Parathyroid adenoma (tissue), 2 donors: Measurements from ENCODE around the gene EMP2.
"Not testable (repeated sequence)": the region's sequence is repeated elsewhere in the genome, so short reads cannot be mapped to it uniquely, and the experiment has no call there.

Experiments used
- H2AFZ ChIP-seq: fragments of 300-600 bp; sonication (generic); one replicate; pipeline ENCODE4 v1.7.0; 2017; ENCODE audit warnings: antibody characterized with exemption, mild to moderate bottlenecking
- H3K27ac ChIP-seq: fragments of 300-600 bp; sonication (generic); one replicate; pipeline ENCODE4 v1.7.0; 2017
- H3K27me3 ChIP-seq: fragments of 300-600 bp; sonication (generic); one replicate; pipeline ENCODE4 v1.7.0; 2017; ENCODE audit warnings: low read length; ENCODE audit not compliant: control insufficient read depth, insufficient read depth
- H3K36me3 ChIP-seq: fragments of 300-600 bp; sonication (generic); one replicate; pipeline ENCODE4 v1.7.0; 2017; ENCODE audit warnings: low read length; ENCODE audit not compliant: control insufficient read depth, insufficient read depth
- H3K4me1 ChIP-seq: fragments of 300-600 bp; sonication (generic); one replicate; pipeline ENCODE4 v1.7.0; 2017; ENCODE audit warnings: control low read depth
- H3K4me2 ChIP-seq: fragments of 300-600 bp; sonication (generic); one replicate; pipeline ENCODE4 v1.7.0; 2017; ENCODE audit warnings: low read length
- H3K4me3 ChIP-seq: fragments of 300-600 bp; sonication (generic); one replicate; pipeline ENCODE4 v1.7.0; 2017; ENCODE audit warnings: low read depth, low read length
- H3K79me2 ChIP-seq: fragments of 300-600 bp; sonication (generic); one replicate; pipeline ENCODE4 v1.7.0; 2017; ENCODE audit warnings: control low read depth
- H3K9ac ChIP-seq: fragments of 300-600 bp; sonication (generic); one replicate; pipeline ENCODE4 v1.7.0; 2017; ENCODE audit warnings: mild to moderate bottlenecking
- H3K9me3 ChIP-seq: fragments of 300-600 bp; sonication (generic); one replicate; pipeline ENCODE4 v1.7.0; 2017; ENCODE audit warnings: low read length; ENCODE audit not compliant: control insufficient read depth
- CTCF ChIP-seq: fragments of 300-600 bp; sonication (generic); IDR thresholded peaks from one replicate; pipeline ENCODE4 v1.7.0; 2017; ENCODE audit warnings: antibody characterized with exemption, mild to moderate bottlenecking
- donor health status: primary hyperparathyroidism.

Gene EMP2

GRCh38 chr16:10539793-10540192, 40.6 kb downstream of the EMP2 start:
- no peaks in the 10 kb centered on the region for H3K4me1 ChIP-seq
- H3K79me2 ChIP-seq = peaks cover 5% of the 10 kb centered on the region
- H3K27me3 ChIP-seq = no peaks in the 10 kb centered on the region
- TF ChIP-seq CTCF = no peak
- H3K27ac ChIP-seq = no peak overlapping the region
- no peaks in the 10 kb centered on the region for H3K36me3 ChIP-seq
- H3K4me3 ChIP-seq = no peak overlapping the region
- H3K4me2 ChIP-seq = no peak overlapping the region
- no peaks in the 10 kb centered on the region for H3K9me3 ChIP-seq
- no peak overlapping the region for H3K9ac ChIP-seq
- H2AFZ ChIP-seq = no peak overlapping the region

GRCh38 chr16:10539236-10539635, 41.2 kb downstream of the EMP2 start:
- Histone ChIP-seq H3K9ac (no peak overlapping the region), H3K27ac (no peak overlapping the region), H3K27me3 (no peaks in the 10 kb centered on the region), H3K4me3 (no peak overlapping the region), H3K79me2 (no peaks in the 10 kb centered on the region), H3K4me1 (no peaks in the 10 kb centered on the region), H3K36me3 (no peaks in the 10 kb centered on the region), H3K4me2 (no peak overlapping the region), H2AFZ (no peak overlapping the region), H3K9me3 (no peaks in the 10 kb centered on the region)
- TF ChIP-seq CTCF = no peak

GRCh38 chr16:10538583-10538982, 41.8 kb downstream of the EMP2 start:
- no peaks in the 10 kb centered on the region for H3K79me2 ChIP-seq
- H3K36me3 ChIP-seq = no peaks in the 10 kb centered on the region
- TF ChIP-seq CTCF = no peak

GRCh38 chr16:10537946-10538345, 42.5 kb downstream of the EMP2 start:
- H3K4me2 ChIP-seq = no peak overlapping the region
- no peak overlapping the region for H2AFZ ChIP-seq
- H3K9me3 ChIP-seq = no peaks in the 10 kb centered on the region
- H3K9ac ChIP-seq = no peak overlapping the region
- no peaks in the 10 kb centered on the region for H3K79me2 ChIP-seq
- no peaks in the 10 kb centered on the region for H3K4me1 ChIP-seq
- no peaks in the 10 kb centered on the region for H3K27me3 ChIP-seq
- no peak overlapping the region for H3K4me3 ChIP-seq
- no peaks in the 10 kb centered on the region for H3K36me3 ChIP-seq
- TF ChIP-seq CTCF = no peak
- no peak overlapping the region for H3K27ac ChIP-seq

More at GRCh38 chr16:10538583-10538982, 41.8 kb downstream of the EMP2 start:
- no peak overlapping the region for H3K4me2 ChIP-seq
- no peaks in the 10 kb centered on the region for H3K27me3 ChIP-seq
- H3K4me1 ChIP-seq = no peaks in the 10 kb centered on the region
- no peak overlapping the region for H3K27ac ChIP-seq
- H3K4me3 ChIP-seq = no peak overlapping the region
- no peaks in the 10 kb centered on the region for H3K9me3 ChIP-seq
- H2AFZ ChIP-seq = no peak overlapping the region
- no peak overlapping the region for H3K9ac ChIP-seq

- no peaks in the 10 kb centered on the region for H3K27me3 ChIP-seq
- H3K36me3 ChIP-seq = no peaks in the 10 kb centered on the region
- H3K9me3 ChIP-seq = no peaks in the 10 kb centered on the region
- H3K27ac ChIP-seq = no peak overlapping the region
- no peaks in the 10 kb centered on the region for H3K4me1 ChIP-seq
- no peak overlapping the region for H2AFZ ChIP-seq
- H3K9ac ChIP-seq = no peak overlapping the region
- H3K4me2 ChIP-seq = no peak overlapping the region
- H3K4me3 ChIP-seq = no peak overlapping the region
- TF ChIP-seq CTCF = no peak
- no peaks in the 10 kb centered on the region for H3K79me2 ChIP-seq
These were observed 43.5 kb downstream of the EMP2 start for GRCh38 chr16:10536814-10537389.

- H3K9ac ChIP-seq, H3K27me3 ChIP-seq, H3K36me3 ChIP-seq: not testable (repeated sequence)
These were observed 44.1 kb downstream of the EMP2 start for GRCh38 chr16:10536328-10536727.

More at GRCh38 chr16:10536328-10536727, 44.1 kb downstream of the EMP2 start:
- not testable (repeated sequence) for H3K4me3 ChIP-seq, H3K27ac ChIP-seq, H3K4me1 ChIP-seq, H3K4me2 ChIP-seq, H3K79me2 ChIP-seq, H3K9me3 ChIP-seq, H2AFZ ChIP-seq
